Lower lobe of right lung (tissue), 2 donors: ENCODE data around the gene IQSEC3. TPM values are rescaled to one million over a fixed set of nuclear protein-coding genes. Genes with fewer than 3 reads are reported as not detected.

ENCODE experiments used
- ATAC-seq, 2 donors: fragments of 200-7000 bp; cut with Tn5 transposase; one replicate each; pipeline ENCODE4 v1.9.1; 2020 to 2022; ENCODE audit warnings: mild to moderate bottlenecking in 2 of 2, moderate library complexity in 2 of 2
- DNase-seq: peaks from one replicate; pipeline ENCODE4 v3.0.0-alpha.2; 2020
- H3K27ac ChIP-seq: fragments of 200-600 bp; one replicate; pipeline ENCODE4 v1.8.0; 2022
- H3K27me3 ChIP-seq: fragments of 200-600 bp; one replicate; pipeline ENCODE4 v1.8.0; 2022; ENCODE audit warnings: low read depth
- H3K36me3 ChIP-seq: fragments of 200-600 bp; one replicate; pipeline ENCODE4 v1.8.0; 2022; ENCODE audit warnings: mild to moderate bottlenecking
- H3K4me1 ChIP-seq: fragments of 200-600 bp; one replicate; pipeline ENCODE4 v1.8.0; 2022
- H3K4me3 ChIP-seq: fragments of 200-600 bp; one replicate; pipeline ENCODE4 v1.8.0; 2022; ENCODE audit warnings: mild to moderate bottlenecking
- H3K9me3 ChIP-seq: fragments of 200-600 bp; one replicate; pipeline ENCODE4 v1.8.0; 2022
- CTCF ChIP-seq: fragments of 200-600 bp; IDR thresholded peaks from one replicate; pipeline ENCODE4 v1.8.0; 2022; ENCODE audit warnings: antibody characterized with exemption, mild to moderate bottlenecking
- intact Hi-C: fragments of 100-400 bp; cut with DNase I; formaldehyde crosslinking; loops from one replicate; pipeline ENCODE4 v1.11.0; 2022
- total RNA-seq: library from RNA; stranded (reverse); fragmentation: NEBNext Ultra II Directional; extraction: Animal tissue kit (Norgen Biotek cat#: 25700); gene quantifications from one replicate; pipeline ENCODE4 v1.2.1, GENCODE V29; 2021
- donor health status: DM: no; HTN: yes; CAD: no; lungs with severe emphysema.

The IQSEC3 gene
- total RNA-seq, 1 donor from 2014 or later = 10.7 TPM

- no peak for ATAC-seq
- Histone ChIP-seq H3K27me3 (peaks cover 2% of the 10 kb centered on the region), H3K27ac (no peak overlapping the region), H3K36me3 (no peaks in the 10 kb centered on the region), H3K4me3 (no peak overlapping the region), H3K4me1 (peaks cover 5% of the 10 kb centered on the region), H3K9me3 (no peaks in the 10 kb centered on the region)
- intact Hi-C loops = no loop called here
- DNase-seq = no peak
- no peak for TF ChIP-seq CTCF
These were observed 90.4 kb downstream of the IQSEC3 start for GRCh38 chr12:156945-157344.

- Histone ChIP-seq H3K27ac (no peak overlapping the region), H3K36me3 (no peaks in the 10 kb centered on the region), H3K4me3 (no peak overlapping the region), H3K4me1 (peaks cover 5% of the 10 kb centered on the region), H3K27me3 (no peaks in the 10 kb centered on the region), H3K9me3 (no peaks in the 10 kb centered on the region)
- intact Hi-C loops = no loop called here
- no peak for DNase-seq
- TF ChIP-seq CTCF = no peak
- no peak for ATAC-seq
These were observed 91.1 kb downstream of the IQSEC3 start for GRCh38 chr12:157644-158043.

GRCh38 chr12:159156-159782, 92.7 kb downstream of the IQSEC3 start:
- ATAC-seq (no peak), DNase-seq (no peak)
- TF ChIP-seq CTCF = no peak
- intact Hi-C loops = no loop called here
- Histone ChIP-seq H3K4me1 (no peaks in the 10 kb centered on the region), H3K4me3 (no peak overlapping the region), H3K27me3 (no peaks in the 10 kb centered on the region), H3K36me3 (no peaks in the 10 kb centered on the region), H3K9me3 (no peaks in the 10 kb centered on the region), H3K27ac (no peak overlapping the region)

- Histone ChIP-seq H3K9me3 (no peaks in the 10 kb centered on the region), H3K27me3 (no peaks in the 10 kb centered on the region), H3K27ac (no peak overlapping the region), H3K4me1 (no peaks in the 10 kb centered on the region), H3K4me3 (no peak overlapping the region), H3K36me3 (no peaks in the 10 kb centered on the region)
- DNase-seq (no peak), ATAC-seq (no peak)
- intact Hi-C loops = no loop called here
- no peak for TF ChIP-seq CTCF
These were observed 94.3 kb downstream of the IQSEC3 start for GRCh38 chr12:160858-161257.

DNA sequence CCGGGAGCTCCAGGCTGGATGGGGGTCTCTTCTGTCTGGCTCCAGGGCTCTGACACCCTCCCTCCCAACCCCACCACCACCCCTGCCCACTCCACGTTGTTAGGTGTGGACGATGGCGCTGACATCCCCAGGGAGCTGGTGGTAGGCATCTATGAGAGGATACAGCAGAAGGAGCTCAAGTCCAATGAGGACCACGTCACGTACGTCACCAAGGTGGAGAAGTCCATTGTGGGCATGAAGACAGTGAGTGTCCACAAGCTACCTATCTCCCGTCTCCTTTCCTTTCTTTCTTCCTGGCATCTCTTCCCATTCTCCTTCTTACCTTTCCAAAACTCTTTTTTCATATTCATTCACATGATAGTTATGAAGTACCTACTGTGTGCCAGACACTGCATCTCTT, 95.3 kb downstream of the IQSEC3 start:
- H3K9me3 ChIP-seq = no peaks in the 10 kb centered on the region
- TF ChIP-seq CTCF = no peak
- intact Hi-C loops = no loop called here
- no peaks in the 10 kb centered on the region for H3K27me3 ChIP-seq
- H3K4me3 ChIP-seq = no peak overlapping the region
- ATAC-seq (no peak), DNase-seq (no peak)
- H3K36me3 ChIP-seq = no peaks in the 10 kb centered on the region
- no peak overlapping the region for H3K27ac ChIP-seq
- H3K4me1 ChIP-seq = no peaks in the 10 kb centered on the region
